NCI-H82 treated with DMSO at 0.1 percent for 48 hours (cell line): ENCODE data around the gene SLC19A1.
"Not testable (repeated sequence)": the region's sequence is repeated elsewhere in the genome, so short reads cannot be mapped to it uniquely, and the experiment has no call there.

ENCODE experiments used
- DNase-seq: peaks from one replicate; lab custom pipeline; 2025; ENCODE audit not compliant: unreplicated experiment; lab: John Stamatoyannopoulos, UW

SLC19A1 gene

DNA sequence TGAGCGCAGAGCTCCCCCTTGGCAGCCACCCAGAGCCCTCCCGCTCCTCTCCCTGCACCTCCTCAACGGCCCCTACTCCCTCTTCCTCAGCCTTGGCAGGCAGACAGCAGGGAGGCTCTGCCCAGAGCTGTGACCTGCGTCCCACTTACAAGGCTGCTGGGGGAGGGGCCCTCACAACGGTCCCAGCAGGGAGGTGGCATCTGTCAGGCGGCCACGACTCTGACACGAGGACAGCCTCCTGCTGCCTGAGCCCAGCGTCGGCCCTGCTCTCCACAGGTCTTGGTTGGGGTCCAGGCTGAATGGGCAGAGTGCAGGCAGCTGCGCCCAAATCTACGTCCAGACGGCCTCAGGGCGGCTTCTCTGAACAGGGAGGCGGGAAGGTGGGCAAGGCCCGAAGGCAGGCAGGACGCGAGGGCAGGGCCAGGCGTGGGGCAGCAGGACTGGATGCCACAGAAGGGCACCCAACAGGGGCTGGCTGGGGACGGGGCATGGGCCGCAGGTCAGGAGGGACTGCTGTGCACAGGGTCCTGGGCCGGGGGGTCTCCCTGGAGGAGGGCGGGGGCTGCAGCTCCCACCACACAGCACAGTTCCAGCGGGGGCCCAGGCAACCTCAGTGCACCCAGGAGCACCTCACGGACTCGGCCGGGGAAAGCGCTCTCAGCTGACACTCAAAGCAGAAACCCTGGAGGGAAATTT is 7.5 kb downstream of the SLC19A1 start:
- DNase-seq = no peak

DNA sequence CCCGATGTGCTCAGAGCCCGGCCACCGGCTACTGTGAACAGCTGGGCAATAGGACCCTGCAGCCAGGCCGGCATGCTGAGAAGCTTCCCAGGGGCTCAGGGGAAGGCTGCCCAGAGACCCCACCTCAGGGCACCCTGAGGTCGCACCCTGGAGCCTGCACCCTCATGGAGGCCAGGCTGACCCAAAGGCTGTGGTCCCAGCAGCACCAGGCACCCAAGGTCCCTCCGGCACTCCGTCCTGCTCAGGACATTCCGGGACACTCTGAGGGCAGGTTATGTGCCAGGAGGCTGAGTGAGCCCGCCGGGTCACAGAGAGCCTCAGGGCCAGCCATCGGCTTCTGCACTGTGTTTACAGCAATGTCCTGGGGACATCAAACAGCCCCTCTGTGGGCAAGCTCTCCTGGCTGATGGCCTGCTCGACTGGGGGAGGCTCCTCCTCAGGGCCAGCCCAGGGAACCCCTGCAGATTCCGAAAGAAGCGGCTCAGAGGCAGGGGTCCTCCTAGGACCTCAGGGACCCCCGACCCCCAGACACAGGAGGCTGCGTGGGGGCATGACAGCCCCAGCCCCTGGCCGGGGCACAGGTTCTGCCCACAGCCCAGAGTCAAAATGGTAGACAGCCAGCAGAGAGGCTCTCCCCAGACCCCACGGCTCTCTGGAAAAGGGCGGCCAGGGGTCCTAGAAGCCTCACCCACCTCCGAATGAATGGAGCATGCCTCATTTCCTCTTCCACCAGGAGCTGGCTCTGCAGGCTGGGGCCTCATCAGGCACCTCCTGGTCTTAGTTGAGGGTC is 8.2 kb downstream of the SLC19A1 start:
- no peak for DNase-seq

DNA sequence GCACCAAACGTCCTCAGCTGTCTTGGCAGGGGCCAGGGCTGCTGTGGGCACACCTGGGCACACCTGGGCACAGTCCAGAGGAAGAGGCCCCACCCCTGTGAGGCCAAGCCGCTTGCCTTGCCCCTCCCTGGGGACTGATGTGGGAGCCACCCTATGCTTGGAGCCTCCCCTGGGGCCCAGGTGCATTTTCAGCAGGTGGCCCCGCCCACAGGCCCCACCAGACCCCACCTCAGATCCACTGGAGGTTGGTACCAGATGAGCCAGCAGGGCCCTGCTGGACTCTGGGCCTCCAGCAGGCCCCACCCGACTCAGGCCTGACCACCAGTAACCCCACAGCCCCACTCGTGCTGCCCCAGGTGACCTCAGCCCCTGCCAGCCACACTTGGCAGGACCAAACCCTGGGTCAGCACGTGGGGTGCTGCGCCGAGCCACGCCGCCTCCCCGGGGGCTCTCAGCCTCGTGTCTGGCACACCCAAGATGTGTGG is 8.8 kb downstream of the SLC19A1 start:
- no peak for DNase-seq

DNA sequence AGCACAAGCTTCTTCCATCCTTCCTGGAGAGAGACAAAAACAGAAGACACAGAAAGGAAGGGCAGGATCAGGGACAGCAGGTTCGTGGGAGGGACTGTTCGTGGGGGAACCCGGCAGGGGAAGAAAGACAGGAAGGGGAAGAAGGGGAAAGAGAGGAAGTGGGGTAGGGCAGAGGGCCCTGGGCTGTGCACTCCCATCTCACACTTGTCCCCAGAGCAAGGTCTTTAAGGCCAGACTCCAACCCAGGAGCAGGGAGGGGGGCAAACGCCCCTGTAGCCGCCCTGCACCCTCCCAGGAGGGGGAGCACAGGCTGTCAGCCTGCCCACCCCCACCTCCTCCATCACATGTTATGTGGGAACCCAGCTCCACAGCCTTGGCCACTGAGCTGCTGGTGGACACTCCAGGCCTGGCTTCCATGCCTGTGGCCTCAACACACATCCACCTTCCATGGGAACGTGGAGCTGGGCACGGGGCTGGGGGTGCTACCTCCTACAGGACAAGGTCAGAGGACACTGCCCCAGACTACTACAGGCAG is 9.3 kb downstream of the SLC19A1 start:
- DNase-seq = no peak

DNA sequence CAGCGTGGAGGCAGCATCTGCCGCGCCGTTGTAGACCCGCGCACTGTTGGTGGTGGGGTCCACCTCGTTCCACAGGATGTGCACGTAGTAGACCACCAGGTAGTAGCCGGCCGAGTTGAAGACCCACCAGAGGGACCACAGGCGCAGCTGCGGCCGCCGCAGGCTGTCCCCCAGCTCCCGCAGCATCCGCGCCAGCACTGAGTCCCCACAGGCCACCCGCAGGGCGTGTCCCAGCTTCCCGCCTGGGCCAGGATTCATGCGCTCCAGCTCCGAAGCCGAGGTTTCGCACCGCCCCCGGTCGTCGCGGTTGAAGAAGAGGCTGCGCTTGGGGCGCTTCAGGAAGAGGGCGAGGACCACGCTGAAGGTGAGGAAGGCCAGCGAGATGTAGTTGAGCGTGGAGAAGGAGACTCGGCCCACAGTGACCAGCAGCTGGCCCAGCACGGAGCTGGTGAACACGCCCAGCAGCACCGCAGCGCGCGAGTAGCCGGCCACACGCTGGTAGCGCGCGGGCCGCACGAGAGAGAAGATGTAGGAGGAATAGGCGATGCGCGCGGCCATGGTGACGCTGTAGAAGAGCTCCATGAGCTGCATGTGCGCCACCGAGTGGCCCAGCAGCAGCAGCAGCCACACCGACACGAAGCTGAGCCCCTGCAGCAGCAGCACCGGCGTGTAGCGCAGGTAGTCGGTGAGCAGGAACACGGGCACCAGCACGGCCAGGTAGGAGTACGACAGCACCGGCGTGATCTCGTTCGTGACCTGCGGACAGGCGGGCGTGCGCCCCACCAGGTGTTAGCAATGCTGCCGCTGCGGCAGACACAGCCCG is 10.6 kb downstream of the SLC19A1 start:
- DNase-seq = no peak

DNA sequence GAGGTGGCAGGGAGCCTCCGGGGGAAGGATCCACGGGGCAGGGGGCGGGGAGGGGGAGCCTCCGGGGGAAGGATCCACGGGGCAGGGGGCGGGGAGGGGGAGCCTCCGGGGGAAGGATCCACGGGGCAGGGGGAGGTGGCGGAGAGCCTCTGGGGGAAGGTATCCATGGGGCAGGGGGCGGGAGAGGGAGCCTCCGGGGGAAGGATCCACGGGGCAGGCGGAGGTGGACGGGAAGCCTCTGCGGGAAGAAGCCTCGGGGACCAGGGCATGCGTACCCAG is 11.2 kb downstream of the SLC19A1 start:
- not testable (repeated sequence) for DNase-seq

DNA sequence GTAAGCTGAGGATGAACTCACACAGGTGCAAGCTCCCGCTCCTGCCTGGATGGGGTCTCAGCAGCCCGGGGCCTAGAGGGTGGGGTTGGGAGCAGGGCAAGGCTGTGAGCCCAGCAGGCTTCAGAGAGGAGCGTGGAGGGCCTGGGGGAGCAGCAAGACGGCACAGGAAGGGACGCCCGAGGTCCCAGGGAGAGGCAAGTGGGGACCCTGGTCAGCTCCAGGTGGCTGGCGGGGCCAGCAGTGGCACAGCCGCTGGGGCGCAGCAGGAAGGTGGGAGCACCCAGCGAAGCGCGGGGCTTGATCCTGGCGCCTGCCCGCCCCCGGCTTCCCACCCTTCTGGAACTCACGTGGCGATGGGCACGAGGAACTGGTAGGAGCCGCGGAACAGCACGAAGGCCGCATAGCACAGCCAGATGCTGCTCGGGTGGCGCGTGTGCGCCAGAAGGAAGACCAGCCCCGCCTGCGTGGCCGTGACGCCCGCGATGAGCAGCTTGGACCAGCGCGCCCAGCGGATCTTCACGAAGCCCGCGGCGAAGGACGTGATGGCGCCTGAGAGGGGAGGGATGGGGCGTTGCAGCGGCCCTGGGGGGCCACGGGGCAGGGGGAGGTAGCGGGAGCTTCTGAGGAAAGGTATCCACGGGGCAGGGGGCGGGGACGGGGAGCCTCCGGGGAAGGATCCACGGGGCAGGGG is 11.7 kb downstream of the SLC19A1 start:
- DNase-seq = no peak

DNA sequence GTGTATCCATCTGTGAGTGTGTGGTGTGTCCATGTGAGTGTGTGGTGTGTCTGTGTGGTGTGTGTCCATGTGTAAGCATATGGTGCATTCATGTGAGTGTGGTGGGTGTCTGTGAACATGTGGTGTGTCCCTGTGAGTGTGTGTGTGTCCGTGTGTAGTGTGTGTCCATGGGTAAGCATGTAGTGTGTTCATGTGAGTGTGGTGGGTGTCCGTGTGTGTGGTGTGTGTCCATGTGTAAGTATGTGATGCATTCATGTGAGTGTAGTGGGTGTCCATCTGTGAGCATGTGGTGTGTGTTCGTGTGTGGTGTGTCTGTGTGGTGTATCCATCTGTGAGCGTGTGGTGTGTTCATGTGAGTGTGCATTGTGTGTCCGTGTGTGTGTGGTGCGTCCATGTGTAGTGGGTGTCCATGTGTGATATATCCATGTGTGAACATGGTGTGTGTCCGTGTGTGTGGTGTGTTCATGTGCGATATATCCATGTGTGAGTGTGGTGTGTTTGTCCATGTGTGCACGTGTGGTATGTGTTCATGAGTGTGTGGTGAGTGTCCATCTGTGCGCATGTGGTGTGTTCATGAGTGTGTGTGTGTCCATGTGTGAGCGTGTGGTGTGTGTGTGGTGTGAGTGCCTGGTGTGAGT is 12.3 kb downstream of the SLC19A1 start:
- no peak for DNase-seq

DNA sequence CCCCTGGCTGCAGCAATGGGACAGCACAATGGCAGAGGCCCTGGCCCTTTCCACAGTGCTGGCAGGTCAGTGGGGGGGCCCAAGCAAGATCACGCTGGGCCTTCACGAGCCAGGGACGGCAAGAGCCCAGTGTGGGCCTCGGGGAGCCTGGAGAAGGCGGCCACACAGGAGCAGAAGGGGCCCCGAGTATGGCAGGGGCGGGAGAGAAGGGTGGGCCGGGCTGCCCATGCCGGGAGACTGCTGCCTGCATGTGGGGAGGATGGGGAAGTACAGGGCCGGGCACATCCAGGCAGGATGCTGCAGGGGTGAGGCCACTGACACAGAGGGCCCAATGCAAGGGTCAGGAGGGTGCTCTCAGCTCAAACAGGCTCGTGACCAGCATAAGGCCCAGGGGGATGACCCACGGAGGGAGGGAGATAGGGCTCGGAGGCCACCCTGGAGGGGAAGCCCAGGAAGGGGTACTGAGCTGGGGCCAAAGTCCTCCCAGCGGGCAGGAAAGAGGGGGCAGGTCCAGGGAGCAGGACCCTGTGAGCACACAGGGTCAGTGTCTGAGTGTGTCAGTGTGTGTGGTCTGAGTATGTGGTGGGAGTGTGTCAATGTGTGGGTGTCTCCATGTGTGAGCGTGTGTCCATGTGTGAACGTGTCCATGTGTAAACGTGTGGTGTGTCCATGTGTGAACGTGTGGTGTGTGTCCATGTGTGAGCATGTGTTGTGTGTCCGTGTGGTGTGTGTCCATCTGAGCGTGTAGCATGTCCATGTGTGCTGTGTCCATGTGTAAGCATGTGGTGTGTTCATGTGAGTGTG is 13.1 kb downstream of the SLC19A1 start:
- no peak for DNase-seq

DNA sequence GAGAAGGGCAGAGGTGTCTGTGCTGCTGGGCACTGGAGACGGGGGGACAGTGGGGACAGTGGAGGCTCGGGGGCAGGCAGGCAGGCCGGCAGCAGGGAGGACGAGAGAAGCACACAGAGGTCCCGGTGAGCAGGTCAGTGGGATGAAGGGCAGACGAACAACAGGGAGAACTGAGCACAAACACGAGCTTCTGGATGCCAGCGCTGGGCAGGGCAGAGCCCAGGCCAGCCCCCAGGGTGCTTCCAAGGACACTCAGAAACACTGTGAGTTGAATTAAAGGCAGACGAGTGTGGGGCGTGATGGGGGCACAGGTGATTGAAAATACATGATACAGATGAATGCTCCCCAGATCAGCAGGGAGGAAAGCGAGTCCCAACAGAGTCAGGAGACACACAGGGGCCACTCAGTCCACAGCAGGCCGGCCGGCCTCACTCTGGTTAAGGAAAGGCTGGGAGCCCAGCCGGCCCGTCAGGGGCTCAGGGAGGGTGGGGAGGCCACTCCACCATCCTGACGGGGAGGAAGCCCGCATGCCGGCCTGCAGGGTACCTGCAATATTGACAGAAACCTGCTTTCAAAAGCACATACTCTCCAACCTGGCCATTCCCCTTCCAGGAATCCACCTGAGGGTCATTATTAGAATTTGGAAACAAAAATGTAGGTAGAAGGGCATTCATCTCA is 14.1 kb downstream of the SLC19A1 start:
- DNase-seq = no peak

DNA sequence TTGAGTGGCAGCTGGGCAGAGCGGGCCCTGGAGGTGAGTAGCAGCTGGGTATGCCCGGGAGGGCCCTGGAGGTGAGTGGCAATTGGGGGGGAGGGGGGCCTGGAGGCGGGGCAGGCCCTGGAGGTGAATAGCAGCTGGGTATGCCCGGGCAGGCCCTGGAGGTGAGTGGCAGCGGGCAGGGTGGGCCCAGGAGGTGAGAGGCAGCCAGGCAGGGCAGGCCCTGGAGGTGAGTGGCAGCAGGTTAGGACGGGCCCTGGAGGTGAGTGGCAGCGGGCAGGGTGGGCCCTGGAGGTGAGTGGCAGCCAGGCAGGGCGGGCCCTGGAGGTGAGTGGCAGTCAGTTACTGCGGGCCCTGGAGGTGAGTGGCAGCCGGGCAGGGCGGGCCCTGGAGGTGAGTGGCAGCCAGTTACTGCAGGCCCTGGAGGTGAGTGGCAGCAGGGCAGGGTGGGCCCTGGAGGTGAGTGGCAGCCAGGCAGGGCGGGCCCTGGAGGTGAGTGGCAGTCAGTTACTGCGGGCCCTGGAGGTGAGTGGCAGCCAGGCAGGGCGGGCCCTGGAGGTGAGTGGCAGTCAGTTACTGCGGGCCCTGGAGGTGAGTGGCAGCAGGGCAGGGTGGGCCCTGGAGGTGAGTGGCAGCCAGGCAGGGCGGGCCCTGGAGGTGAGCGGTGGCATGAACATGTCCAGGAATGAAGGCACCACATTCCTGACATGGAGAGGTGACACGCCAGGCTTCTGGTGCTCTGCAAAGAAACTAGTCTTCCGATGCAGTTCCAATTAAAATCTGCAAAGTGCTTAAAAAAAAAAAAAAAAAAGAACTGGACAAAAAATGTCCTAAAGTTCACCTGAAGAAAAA is 14.9 kb downstream of the SLC19A1 start:
- not testable (repeated sequence) for DNase-seq

DNA sequence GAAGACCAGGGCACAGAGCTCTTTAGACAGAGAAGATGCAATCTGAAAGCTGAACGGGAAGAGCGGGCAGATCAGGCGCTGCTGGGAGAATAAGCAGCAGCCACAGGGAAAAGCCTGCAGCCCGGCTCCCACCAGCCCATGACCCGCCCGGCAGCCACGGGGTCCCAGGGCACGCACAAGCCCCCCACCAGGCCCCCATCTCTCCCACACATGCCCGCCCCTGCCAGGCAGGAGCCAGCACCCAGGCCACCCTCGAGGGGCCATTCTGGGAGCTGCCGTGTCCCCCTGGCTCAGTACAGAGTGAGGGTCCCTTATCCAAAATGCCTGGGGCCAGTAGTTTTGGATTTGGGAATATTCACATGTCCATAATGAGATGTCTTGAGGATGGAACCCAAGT is 16.3 kb downstream of the SLC19A1 start:
- DNase-seq = no peak

DNA sequence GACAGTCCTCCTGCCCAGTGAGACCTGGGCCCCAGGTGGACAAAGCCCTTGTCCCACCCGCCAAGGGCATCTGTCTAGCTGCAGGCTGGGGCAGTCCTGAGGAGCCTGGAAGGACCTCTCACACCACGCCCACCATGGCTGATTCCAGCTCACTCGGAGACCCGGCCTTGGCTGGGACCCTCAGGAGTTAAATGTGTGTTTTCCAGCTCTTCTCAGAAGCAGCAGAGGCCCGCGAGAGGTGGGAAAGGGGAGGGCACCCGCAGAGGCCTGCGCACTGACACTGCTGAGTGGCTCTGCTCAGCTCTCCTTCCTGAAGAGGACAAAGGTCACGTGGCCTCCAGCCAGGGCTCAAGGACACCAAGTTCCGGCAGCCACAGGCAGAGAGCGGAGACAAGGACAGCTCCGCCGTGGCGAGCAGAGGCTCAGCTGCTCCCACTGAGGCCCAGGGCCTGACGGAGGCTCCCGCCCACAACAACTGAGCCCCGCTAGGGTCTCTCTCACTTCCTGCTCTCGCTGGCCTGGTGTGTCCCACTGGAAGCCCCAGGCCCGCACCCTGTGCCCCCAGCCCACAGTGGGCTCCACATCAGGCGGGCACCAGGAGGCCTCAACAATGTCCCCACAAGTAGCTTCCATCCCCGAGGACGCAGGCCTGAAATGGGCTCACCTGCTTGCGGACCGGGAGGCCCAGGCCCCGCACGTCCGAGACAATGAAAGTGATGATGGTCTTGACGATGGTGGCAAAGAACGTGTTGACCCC is 16.9 kb downstream of the SLC19A1 start:
- no peak for DNase-seq

DNA sequence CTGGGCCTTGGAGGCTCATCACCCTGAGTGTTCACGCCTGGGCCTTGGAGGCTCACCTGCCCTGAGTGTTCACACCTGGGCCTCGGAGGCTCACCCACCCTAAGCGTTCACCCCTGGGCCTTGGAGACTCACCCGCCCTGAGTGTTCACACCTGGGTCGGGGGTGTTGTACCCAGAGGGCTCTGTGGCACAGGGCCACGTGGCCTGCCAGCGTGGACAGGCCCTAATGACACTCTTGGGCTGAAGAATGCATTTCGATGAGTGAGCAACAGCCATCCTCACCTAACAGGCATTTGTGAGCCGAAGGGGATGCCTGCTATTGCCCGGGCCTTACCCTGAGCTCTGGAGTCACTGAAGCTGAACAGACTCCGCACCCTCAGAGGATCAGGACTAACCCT is 17.5 kb downstream of the SLC19A1 start:
- no peak for DNase-seq

DNA sequence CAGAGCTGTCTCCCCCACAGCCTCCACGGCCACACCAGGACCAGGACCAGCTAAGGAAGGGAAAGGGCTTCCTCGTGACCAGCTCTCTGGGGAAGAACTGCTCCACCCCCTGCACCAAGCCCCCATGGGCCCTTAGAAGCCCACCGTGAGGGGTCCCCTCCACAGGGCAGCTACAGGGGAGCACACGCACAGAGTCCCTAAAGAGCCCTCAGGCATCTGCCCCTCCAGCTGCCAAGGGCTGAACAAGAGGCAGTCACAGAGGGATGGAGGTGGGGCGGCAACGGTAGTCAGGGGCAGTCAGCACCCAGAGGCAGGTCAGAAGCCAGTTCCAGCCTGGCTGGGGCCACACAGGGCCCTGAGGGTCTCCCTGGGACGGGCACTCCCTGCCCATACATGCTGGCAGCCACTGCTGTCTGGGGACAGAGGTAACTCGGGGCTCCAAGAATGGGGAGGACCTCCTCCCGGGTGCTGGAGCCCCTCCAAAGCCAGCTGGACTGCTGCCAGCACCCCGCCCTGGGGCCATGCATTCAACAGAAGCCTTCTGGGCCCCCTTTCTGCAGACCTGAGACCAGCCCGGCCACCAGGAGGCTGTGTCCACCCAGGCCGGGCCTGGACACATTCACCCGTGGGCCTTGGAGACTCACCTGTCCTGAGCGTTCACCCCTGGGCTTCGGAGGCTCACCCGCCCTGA is 18.7 kb downstream of the SLC19A1 start:
- no peak for DNase-seq

DNA sequence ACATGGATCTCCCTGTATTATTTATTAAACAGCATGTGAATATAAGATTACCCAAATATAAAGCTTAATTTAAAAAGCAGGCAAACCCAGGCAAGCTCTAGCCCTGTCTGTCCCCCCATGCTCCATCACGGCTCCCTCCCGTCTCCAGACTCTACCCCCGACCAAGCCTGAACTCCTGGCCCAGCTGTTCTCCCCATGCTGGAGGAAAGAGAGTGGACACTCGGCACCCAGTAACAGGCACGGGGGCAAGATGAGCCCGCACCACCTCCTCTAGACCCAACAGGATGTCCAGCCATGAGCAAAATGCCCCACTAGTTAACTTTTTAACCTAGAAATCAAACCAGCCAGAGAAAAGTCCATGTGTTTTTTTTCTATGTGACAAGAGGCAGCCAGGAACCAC is 19.3 kb downstream of the SLC19A1 start:
- DNase-seq = no peak

DNA sequence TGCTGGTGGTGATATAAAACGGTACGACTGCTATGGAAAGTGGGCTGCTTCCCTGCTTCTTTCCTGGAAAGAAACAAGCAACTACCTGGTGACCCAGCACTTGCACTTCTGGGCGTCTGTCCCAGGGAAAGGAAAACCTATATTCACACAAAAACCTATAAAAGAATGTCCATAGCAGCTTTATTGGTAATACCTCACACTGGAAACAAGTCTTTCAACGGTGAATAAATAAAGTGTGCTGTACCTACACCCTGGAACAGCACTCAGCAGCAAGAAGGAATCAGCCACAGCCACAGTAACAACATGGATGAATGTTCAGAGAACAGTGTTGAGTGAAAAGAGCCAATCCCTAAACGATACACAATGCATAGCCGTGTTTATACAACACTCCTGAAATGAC is 19.9 kb downstream of the SLC19A1 start:
- DNase-seq = no peak
